Measurements from ENCODE around the gene YTHDC1. TPM values are rescaled to one million over a fixed set of nuclear protein-coding genes. Genes with fewer than 3 reads are reported as not detected.

YTHDC1 gene
- total and polyA plus RNA-seq, 12 donors = 24.6 to 79.6 (median 48.2) TPM

DNA sequence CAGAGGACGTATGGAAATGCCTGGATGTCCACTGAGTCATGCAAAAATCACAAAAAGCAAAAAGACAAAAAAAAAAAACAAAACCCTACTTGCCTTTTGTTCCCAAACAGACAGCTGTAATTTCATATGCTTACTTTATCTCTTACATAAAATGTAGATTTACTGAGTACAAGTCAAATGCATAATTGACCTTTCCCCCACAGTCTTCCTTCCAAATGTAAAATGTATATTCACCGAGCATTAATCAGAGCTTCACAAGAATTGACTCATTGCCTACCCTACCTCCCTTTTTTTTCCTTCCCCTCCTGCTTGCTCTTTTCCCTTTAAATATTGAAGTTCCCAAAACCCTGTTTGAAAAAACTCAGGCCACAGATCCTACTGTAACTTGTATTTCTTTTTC is 71.9 kb downstream of the YTHDC1 start:
- H3K4me3 ChIP-seq = no peak overlapping the region
- no peaks in the 10 kb centered on the region for H3K4me1 ChIP-seq (replicated peaks in 1 of 2)
- TF ChIP-seq POLR2A (IDR thresholded peaks at IDR 0.05) = no peak
- TF ChIP-seq, protein P1, sequence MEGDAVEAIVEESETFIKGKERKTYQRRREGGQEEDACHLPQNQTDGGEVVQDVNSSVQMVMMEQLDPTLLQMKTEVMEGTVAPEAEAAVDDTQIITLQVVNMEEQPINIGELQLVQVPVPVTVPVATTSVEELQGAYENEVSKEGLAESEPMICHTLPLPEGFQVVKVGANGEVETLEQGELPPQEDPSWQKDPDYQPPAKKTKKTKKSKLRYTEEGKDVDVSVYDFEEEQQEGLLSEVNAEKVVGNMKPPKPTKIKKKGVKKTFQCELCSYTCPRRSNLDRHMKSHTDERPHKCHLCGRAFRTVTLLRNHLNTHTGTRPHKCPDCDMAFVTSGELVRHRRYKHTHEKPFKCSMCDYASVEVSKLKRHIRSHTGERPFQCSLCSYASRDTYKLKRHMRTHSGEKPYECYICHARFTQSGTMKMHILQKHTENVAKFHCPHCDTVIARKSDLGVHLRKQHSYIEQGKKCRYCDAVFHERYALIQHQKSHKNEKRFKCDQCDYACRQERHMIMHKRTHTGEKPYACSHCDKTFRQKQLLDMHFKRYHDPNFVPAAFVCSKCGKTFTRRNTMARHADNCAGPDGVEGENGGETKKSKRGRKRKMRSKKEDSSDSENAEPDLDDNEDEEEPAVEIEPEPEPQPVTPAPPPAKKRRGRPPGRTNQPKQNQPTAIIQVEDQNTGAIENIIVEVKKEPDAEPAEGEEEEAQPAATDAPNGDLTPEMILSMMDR (IDR thresholded peaks at IDR 0.05) = no peak
- no peak overlapping the region for H3K27ac ChIP-seq
- H3K9me3 ChIP-seq (replicated peaks in 1 of 3) = no peaks in the 10 kb centered on the region
- intact Hi-C loops (cut with DNase I) = no loop called here
- no peaks in the 10 kb centered on the region for H3K27me3 ChIP-seq
- no peak for DNase-seq
- H3K36me3 ChIP-seq (replicated peaks in 1 of 2) = no peaks in the 10 kb centered on the region
- WGBS, 4 donors = 65 to 76% (median 71%) methylated on average over 2 of the region's 2 CpGs

DNA sequence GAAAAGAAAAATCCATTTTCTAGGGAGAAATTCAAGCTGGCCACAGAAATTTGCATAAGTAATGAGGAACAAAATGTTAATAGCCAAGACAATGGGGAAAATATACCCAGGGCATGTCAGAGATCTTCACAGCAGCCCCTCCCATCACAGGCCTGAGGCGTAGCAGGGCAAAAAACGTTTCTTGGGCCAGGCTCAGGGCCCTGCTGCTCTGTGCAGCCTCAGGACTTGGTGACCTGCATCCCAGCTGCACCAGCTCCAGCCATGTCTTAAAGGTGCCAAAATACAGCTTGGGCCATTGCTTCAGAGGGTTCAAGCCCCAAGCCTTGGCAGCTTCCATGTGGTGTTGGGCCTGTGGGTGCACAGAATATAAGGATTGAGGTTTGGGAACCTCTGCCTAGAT is 72.3 kb downstream of the YTHDC1 start:
- no peaks in the 10 kb centered on the region for H3K9me3 ChIP-seq (replicated peaks in 1 of 3)
- H3K36me3 ChIP-seq (replicated peaks in 1 of 2) = no peaks in the 10 kb centered on the region
- no peak overlapping the region for H3K27ac ChIP-seq
- intact Hi-C loops (cut with DNase I) = no loop called here
- H3K27me3 ChIP-seq = no peaks in the 10 kb centered on the region
- TF ChIP-seq POLR2A (IDR thresholded peaks at IDR 0.05) = no peak
- WGBS, 4 donors = 42 to 62% (median 50%) methylated on average over 2 of the region's 2 CpGs
- DNase-seq = no peak
- H3K4me1 ChIP-seq (replicated peaks in 1 of 2) = no peaks in the 10 kb centered on the region
- H3K4me3 ChIP-seq = no peak overlapping the region

DNA sequence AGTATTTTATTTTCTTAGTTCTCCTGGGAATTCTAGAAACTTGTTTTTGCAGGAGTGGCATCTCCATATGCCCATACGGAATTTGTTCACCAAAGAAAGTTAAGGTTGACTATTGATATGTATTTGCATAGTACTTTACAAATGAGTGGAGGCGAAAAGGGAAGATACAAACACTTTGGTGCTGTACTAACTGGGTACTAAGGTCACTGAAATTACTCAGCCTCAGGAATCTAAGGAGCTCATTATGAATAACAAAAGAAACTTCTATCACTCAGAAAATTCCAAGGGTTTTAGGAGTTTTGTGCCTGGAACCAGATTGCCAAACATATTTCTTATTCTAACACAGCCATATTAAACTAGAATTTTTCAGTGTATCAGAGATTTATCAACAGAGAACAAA is 77.0 kb downstream of the YTHDC1 start:
- WGBS, 4 donors = 59 to 77% (median 69%) methylated on average over 2 of the region's 2 CpGs
- H3K9me3 ChIP-seq (replicated peaks in 1 of 3) = no peaks in the 10 kb centered on the region

DNA sequence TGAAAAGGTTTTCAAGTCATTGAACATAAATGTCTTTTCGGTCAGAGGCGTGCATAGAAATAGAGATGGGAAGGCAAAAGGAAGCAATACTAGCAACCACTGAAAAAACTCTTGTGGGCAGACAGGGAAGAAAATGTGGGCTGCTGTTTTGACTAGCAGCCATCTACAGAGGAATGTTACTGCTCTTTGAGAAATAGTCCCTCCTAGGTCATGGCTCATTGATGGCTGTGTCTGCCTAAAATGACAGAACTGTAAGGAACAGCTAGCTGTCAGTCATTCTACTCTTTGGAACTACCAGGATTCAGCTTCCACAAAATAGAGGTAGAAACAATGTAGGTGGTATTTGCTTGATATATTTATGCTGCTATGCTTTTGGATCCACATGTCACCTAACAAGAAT is 77.5 kb downstream of the YTHDC1 start:
- Histone ChIP-seq H3K9me3 (replicated peaks in 1 of 3) (no peaks in the 10 kb centered on the region), H3K27ac (no peak overlapping the region), H3K4me1 (replicated peaks in 1 of 2) (no peaks in the 10 kb centered on the region), H3K27me3 (peaks cover 4% of the 10 kb centered on the region), H3K36me3 (replicated peaks in 1 of 2) (no peaks in the 10 kb centered on the region), H3K4me3 (no peak overlapping the region)
- TF ChIP-seq, protein P1 (IDR thresholded peaks at IDR 0.05) = no peak
- no peak for TF ChIP-seq POLR2A (IDR thresholded peaks at IDR 0.05)
- WGBS, 4 donors = 22 to 43% (median 33%) methylated on average over 2 of the region's 2 CpGs
- no peak for DNase-seq
- intact Hi-C loops (cut with DNase I) = loop anchor here in 1 of 2 donors (5.0 kb wide), 1 partner anchor 105 kb away; no protein-coding TSS in a partner anchor

More for the DNA sequence above, 77.0 kb downstream of the YTHDC1 start:
- no peak for DNase-seq
- Histone ChIP-seq H3K27ac (no peak overlapping the region), H3K4me3 (no peak overlapping the region), H3K27me3 (peaks cover 4% of the 10 kb centered on the region), H3K36me3 (replicated peaks in 1 of 2) (no peaks in the 10 kb centered on the region), H3K4me1 (replicated peaks in 1 of 2) (no peaks in the 10 kb centered on the region)
- no peak for TF ChIP-seq POLR2A (IDR thresholded peaks at IDR 0.05)
- TF ChIP-seq, protein P1 (IDR thresholded peaks at IDR 0.05) = no peak
- intact Hi-C loops (cut with DNase I) = loop anchor here in 1 of 2 donors (5.0 kb wide), 1 partner anchor 104 kb away; no protein-coding TSS in a partner anchor

DNA sequence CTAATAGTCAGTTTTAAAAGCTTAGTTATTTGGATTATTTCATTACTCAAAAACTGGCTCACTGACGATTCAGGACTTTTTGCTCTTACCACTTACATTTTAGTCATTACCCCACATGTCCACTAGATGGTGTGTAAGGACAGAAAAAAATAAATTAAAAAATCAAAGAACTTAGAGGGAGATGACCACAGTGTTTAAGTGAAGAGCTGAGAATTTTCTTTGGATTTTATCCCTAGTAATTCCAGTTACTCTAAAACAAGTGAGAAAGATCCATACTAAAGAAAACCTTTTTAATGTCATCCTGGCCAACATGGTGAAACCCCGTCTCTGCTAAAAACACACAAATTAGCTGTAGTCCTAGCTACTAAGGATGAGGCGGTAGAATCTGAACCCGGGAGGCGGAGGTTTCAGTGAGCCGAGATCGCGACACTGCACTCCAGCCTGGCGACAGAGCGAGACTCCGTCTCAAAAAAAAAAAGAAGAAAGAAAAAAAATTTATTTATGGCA is 78.0 kb downstream of the YTHDC1 start:
- TF ChIP-seq POLR2A (IDR thresholded peaks at IDR 0.05) = no peak
- TF ChIP-seq, protein P1 (IDR thresholded peaks at IDR 0.05) = peak; percentile 66 to 86 (median 79)
- no peak overlapping the region for H3K27ac ChIP-seq
- intact Hi-C loops (cut with DNase I) = loop anchor here (2.0 to 5.0 kb wide), 2 partner anchors 105 kb away; no protein-coding TSS in a partner anchor
- DNase-seq = no peak
- H3K4me1 ChIP-seq (replicated peaks in 1 of 2) = no peaks in the 10 kb centered on the region
- H3K36me3 ChIP-seq (replicated peaks in 1 of 2) = no peaks in the 10 kb centered on the region
- peaks cover 4% of the 10 kb centered on the region for H3K27me3 ChIP-seq
- WGBS, 4 donors = 7 to 16% (median 14%) methylated on average over 11 of the region's 11 CpGs
- H3K9me3 ChIP-seq (replicated peaks in 1 of 3) = no peaks in the 10 kb centered on the region
- H3K4me3 ChIP-seq = no peak overlapping the region
